SK-N-DZ (cell line): Measurements from ENCODE around the gene ALDH1A3.

Source experiments
- DNase-seq: peaks from one replicate; pipeline ENCODE4 v3.0.0-alpha.2; 2015; ENCODE audit warnings: low spot score

Gene ALDH1A3

DNA sequence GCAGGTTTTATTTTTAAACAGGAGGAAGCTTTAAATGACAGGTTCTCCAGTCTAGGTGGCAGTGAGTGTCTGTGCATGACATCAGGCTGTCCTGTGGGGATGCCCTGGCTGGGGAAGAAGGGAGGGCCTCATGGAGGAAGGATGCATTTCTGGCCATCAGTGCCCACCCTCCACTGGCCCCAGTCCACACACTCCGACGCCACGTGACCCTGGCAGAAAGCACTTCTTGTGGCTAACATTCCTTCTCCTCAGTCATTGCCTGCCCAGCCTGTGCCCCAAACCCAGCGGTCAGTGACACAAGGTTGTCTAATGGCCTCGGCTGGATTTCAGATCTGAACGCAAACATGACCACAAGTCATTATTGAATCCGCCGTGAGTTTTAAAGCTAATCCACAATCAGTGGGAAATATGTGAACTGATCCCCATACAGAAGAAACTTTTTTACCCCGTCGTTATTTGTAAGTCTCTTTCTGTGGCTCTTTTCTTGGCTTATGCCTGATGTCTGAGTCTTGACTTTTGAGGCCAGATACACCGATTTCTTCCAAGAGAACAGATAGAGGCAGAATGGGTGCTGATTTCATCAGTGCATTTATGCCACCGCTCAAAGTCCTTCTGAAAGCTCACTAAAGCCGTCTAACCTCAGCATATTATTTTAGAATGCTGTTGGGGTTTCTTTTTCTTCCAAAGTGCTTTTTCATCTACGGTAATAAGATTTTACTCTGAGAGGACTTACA lies 22.2 kb downstream of the ALDH1A3 start:
- DNase-seq, result no peak

DNA sequence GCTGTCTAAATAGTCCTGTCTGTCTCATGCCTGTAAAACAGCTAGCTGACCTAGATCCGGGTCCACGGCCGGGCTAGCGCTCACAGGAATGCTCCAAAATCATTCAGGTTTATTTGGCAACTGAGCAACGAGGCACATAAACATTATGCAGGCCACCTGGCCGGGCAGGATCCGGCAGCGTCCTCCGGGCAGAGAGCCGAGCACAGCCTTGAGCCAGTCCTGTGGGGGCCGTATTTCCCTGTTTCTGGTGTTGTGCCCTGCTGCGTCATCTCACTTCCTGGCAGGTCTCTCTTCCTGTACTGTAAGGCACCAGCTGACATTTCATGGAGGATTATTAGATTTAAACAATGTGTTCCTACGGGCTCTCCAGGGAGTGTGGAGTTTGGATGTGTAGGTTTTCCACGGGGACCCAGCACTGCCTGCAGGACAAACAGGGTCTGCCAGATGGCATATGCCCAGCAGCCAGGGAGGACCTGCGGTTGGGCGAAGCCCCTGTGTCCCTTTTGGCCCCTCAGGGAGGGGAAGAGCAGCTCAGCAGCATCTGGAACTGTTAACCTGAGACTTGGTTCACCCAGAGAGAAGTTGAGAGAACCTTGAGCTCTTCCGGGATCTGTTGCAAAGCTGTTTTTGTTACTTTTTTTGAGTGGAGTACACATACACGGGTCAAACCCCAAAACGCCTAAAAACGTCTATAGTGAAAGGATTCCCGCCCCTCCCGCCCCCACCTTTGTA lies 23.0 kb downstream of the ALDH1A3 start:
- DNase-seq, result peak; percentile 57

DNA sequence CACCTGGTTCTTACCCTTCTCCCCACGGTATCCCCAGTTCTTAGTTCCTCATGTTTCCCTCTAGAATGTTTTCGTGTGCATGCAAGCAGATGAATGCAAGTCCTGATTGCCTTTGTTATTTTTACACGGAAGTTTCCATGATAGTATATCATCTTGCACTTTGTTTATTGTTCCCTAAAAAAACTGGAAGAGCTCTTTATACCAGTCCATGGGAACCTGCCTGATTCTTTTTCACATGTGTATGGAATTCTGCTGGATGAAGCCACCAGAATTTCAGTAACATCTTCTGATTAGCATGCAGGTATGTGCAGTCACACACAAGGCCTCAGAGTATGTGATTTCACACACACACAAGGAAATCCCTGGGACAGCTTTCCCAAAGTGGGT lies 23.5 kb downstream of the ALDH1A3 start:
- DNase-seq, result no peak

DNA sequence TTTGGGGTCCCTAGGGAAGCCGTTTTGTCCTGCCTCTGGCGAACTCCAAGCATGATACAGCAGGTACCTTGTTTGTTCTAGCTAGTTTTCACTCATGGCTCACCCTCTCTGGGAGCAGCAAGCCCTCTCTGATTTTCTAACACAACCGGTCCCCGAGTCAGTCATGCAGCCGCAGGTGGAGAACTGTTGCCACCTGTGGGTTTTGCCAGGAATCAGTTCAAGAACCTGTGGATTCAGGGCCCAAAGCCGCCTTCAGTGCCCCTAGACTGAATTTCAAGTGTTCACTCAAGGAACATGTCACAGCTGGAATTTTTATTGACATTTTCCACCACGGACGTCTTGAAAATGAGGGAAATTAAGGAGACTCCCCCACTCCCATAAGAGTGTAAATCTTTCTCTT lies 26.2 kb downstream of the ALDH1A3 start:
- DNase-seq, result no peak

DNA sequence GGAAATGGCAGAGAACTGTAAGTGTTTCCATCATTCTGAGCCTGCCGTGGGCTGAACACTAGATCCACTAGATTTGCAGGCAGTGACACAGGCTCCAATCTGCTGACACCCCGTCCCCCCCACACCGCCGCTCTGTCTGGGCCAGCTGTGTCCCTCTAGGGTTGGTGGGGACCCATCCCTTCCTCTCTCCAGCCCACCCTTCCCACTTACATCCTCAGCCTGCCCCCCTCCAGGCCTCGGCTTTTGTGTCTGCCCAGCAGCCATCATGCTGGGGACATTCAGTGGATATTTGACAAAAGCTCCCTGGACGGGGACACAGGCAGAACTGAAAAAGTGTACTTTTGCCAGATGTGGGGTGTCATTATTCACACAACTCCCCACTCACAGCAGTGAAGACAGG lies 28.8 kb downstream of the ALDH1A3 start:
- no peak for DNase-seq

DNA sequence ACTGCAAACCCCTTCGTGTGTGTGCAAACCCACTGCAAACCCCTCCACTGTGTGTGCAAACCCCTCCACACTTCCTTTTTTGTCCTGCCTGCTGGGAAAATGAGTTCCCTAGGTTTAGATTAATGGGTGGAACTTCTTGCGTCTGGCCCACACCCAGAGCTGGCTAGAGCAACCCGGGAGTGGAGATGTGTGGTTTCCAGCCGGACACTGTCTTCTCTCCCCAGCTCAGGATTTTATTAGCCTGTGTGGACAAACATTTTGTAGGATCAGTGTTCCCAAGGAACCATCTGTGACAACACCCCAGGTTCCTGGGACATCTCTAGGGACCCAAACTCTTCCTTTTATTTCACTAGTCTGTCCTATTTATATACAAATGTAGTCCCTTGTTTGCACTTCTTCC lies 29.9 kb downstream of the ALDH1A3 start:
- no peak for DNase-seq

DNA sequence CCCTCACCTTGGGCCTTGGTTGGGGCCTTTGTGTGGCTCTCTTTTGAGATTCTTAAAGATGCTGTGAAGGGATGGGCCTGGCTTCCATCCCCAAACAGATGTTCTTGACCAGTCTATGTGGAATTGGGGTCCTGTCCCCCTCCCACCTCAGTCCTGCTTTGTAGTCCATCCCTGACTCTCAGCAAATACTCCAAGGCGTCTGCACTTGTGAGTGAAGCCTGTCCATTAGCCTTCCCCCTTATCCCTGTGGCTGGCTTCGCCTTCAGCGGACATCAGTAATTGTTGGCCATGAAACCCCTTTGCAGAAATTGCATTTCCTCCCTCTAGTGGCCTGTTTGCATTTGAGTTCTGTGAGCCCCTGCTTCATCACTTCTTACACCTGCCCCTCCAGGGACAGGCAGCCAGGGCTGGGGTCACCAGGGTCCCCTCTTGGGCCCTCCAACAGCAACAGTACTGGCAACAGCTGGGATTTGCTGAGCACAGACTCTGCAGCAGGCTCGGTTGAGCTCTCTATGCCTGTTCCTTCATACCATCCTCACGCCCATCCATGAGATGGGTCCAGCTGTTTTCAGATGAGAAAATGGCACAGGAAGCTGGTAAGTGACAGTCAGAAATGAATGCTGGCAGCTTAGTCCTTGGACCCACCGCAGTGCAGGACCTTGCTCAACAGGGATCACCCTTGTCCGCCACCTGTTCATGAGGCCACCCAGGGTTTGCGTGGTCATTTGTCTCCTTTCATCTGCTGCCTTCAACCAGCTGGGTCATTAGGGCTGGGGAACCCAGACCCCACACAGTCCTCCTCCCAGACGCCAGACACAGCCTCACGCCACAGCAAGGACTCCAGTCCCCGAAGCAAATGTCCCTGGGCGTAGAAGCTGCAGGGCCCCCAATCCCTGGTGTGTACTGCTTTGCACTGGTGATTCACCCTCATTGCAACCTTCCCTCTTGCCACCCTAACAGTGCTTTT lies 30.6 kb downstream of the ALDH1A3 start:
- DNase-seq, result no peak

DNA sequence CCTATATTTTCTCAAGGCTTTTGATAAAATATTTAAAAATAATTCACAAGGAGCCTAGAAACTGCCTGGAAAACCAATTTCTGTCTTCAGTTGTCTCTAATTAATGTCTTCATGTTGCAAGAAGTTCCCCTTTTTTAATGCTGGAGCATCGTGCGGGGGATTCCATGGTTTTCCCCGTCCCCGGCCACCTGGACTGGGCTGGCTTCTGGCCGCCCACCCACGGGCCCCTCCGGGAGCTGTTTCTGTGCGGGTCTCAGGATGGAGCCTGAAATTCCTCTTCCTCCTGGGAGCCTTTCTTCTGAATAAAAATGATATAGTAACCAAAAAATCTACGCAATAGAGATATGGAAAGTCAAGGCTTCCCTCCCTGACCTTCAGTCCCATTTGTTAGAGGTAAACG lies 31.5 kb downstream of the ALDH1A3 start:
- DNase-seq, result no peak

DNA sequence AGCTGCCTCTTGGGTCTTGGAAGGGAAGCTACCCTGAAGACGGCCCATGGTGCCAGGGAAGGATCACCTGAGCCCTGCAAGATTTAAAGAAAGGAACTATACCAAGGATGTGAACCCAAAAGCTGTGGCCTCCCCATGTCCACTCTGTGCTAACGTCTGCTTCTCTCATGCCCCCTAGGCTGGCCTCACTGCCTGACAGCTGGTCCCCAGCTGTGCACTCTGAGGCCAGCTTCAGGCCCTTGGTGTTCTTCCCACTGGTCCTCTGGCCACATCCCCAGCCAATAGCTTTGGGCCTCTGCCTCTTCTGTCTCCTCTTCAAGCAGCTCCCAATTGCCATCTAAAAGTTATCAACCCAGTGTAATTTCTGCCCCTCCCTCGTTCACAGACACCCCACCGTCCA lies 34.3 kb downstream of the ALDH1A3 start:
- no peak for DNase-seq

DNA sequence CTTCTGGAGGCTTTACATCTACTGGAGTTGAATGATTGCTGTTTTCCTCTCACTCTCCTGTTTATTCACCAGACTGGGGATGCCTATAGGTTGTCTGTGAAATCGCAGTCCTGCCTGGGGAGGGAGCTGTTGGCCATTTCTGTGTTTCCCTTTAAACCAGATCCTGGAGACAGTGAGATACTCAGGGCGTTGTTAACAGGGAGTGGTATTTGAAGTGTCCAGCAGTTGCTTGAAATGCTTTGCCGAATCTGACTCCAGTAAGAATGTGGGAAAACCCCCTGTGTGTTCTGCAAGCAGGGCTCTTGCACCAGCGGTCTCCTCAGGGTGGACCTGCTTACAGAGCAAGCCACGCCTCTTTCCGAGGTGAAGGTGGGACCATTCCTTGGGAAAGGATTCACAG lies 35.2 kb downstream of the ALDH1A3 start:
- DNase-seq, result no peak

DNA sequence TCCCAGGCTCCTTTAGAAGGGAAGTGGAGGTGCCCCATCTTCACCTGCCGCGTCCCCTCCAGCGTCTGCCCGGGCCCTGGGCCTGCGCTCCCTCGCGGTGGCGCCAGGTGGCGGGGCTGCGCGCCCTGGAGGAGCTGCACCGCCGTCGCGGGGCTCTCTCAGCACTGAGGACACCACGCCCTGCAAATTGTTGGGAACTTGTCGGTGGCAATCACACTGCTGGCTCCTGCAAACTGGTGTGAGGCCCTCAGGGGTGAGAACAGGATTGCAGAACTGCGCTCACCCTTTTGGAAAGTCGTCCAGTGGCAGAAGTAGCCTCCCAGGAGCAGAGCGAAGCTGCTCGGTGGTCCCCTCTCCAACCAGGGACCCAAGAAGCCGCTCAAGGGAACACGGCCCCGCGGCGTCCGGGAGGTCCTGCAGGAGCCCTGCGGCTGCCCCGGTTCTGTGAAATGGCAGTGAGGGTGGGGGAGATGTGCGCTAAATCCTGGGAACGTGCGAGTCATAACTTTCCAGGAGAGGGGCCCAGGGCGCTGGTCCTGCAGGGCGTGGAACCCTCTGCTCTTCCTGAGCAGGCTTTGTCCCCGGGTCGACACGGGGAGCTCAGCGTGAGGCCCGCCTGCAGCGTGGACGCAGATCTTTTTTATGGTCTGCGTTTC lies 38.5 kb downstream of the ALDH1A3 start:
- peak; percentile 35 for DNase-seq

DNA sequence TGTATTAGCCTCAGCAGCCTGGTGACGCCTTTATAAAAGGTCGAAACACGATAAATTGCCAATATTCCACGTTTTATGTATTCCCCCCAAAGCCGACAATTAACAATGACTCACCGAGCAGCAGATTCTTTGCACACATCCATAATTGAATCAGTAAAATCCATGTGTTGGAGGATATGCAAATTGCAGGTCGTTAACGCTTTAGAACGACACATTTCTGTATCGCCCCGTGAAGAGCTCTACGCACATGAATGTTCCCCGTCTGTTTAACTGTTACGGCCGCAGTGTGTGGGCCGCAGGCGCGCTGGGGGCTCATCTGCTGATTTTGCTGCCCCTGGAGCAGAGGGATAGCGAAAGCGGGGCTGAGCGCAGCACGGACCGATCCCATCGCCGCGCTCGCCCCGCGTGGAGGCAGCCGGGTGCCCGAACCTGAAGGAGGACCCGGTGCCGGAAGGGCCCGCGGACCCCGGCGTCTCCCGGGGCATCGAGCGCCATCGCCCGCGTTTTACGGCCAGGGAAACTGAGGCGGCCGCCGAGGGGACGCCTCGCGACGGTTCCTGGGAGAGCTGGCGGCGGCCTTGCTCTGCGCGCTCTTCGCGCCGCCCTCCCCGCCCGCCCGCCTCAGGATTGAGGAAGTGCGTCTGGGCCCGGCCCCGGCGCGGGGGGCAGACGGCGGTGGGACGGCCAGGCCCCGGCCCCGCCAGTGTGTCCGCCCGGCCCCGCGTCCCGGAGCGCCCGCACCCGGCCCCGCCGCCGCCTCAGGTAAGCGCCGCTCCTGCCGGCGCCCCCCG lies 39.3 kb downstream of the ALDH1A3 start, which contains the start of gene LRRK1:
LRRK1 (plus strand) TSS at position 668 of the 791 bp plus-strand sequence. CDS start 5,276 bp downstream, outside the sequence.
- no peak for DNase-seq

DNA sequence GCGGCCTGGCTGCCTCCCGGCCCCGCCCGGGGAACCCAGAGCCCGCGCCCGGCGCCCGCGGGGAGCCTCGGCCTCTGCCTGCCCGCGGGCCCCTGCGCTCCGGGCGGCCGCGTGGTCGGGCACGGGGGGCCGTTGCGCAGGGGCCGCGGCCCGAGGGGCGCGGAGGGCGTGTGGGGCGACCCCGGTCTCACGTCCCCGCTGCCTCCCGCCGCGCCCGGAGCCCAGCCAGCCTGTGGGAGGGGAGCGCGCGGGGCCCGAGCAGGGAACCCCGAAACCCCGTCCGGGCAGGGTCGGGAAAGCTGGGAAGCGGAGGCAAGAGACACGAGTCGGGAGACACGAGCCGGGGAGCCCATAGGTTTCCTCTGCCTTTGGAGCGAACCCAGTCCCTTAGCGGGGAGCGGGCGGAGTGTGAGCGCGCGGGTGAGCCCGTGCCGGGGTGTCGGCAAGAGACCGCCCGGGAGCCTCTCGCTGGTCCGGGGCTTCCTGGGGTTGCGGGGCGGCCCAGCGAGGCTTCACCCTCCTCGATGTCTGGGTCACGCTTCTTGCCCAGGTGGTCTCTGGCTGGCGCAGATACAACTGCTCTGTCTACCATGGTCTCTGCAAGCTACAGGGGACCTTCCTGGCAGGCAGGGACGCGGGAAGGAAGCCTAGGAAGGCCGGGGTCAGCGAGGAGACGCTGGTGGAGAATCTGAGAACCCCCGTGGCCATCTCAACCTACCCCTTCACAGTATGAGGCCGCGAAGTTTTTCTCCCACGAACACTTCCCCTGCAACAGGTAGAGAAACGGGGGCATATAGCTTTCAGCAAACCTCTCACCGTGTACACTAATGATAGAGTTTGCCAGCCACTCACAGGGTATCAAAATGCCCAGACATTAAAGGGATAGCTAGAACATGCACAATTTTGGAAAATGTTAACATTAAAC lies 40.1 kb downstream of the ALDH1A3 start:
- no peak for DNase-seq

DNA sequence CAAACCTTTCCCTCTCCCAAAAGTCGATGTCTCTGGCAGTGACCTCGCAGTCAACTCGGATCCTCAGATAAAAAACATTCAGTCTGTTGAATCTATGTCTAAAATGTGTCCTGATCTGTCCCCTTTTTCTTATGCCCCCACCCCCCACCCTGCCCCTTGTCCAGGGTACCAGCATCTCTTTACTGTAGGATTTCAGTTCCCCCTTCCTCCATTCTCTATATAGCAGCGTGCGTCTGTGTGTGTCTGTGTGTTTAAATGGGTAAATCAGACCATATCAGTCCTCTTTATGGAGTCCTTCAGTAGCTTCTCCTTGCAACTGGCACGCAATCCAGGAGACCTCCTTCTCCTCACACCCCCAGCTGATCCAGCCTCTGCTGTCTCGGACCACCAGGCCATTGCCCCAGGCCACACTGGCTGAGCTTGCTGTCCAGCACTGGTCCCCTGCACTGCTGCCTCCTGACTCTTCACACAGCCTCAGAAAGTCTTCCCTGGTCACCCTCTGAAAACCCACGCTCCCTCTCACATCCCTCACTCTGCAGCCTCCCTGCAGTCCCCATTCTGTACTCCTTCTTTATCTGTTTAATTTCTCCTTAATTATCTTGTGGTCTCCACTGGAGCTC lies 41.0 kb downstream of the ALDH1A3 start:
- no peak for DNase-seq

DNA sequence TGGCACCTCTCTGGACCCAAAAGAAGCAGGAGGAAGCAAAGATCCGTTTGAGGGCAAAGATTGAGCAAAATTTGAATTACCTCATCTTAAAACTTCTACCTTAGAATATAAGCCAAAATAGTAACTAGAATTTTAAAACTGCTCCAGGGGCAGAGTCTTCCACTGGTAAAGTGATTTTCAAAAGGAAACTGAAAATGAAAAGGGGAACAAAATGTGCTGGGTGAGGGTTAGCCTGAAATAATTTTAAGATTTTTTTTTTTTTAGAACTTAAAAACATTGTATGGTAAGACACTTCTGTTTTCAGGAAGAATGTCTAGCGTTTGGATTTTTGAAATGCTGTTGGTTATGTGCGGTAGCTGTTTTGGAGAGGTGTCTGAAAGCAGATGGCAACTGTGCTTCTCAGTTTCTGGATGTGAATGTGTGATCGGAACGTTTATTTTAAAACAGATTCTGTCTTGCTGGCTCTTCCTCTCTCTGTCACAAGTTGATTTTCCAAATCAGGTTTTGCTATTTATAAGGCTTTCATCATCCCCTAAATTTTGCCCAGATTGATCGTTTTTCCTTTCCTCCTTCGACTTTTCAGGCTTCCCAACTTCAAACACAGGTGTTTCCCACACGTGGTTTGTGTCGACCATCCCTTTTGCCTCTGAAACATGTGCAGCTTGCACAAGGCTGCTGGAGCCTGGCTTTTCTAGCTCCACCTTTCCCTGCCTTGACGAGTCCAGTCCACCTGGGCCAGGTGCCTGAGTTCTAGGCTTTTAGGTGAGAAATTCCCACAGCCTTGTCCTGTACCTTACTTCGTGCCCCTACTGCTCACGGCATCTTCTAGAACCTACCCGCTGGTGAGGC lies 42.8 kb downstream of the ALDH1A3 start:
- DNase-seq, result no peak

DNA sequence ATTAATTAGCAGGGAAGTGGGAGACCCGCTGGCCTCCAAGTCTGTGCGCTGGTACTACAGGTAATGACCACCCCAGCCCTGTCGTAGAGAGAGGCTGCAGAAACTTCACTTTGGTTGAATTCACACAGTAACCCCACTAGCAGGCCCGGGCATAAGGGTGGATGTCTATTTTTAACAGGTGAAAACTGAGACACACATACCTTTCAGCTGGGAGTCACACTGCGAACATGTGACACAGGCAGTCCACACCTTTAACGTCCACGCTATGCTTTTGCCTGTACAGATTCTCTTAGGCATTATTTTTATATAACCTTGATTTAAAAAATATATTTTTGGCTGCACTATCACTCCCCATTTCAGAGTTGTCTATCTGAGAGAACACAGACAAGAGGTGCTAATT lies 43.4 kb downstream of the ALDH1A3 start:
- no peak for DNase-seq

DNA sequence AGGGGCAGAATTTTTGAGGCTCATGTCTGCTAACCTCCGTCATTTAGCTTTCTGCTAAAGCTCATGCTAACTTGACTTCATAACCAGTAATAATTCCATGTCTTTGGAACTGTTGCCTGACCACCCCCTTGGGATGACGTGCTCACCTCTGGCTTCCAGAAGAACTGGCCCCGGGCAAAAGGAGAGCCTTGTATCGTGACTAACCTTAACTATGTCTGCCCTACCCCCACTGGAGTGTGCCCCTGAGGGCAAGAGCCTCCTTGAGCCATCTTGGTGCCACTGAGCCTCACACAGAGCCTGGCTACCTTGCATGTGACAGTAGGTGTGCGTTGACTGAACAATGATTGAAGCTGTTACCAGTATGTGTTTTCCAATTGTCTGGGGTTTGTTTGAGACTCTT lies 44.3 kb downstream of the ALDH1A3 start:
- DNase-seq, result no peak

DNA sequence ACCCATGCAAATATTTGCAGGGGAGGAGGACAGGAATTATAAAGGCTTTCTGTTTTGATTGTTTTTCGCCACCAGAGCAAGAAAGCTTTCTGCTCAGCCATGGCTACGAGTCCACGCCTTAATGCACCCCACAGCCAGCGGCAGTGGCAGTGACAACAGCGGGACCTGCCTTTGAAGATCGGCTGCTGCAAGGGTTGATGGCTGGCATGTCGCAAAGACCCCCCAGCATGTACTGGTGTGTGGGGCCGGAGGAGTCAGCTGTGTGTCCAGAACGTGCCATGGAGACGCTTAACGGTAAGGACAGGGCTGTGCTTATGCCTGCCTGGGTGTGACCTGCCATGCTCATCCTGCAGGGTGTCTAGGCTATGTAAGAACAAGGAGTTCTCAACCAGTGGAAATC lies 44.8 kb downstream of the ALDH1A3 start:
- no peak for DNase-seq
